Measurements from ENCODE around the gene RTP3.

- TF ChIP-seq CTCF (IDR thresholded peaks at IDR 0.05; ENCODE audit: insufficient read depth, low read length, poor library complexity, severe bottlenecking) (no peak), EZH2phosphoT487 (conservative IDR thresholded peaks at IDR 0.05; ENCODE audit: low read length) (no peak)
Measured at GRCh38 chr3:46506526-46506925, 8.8 kb downstream of the RTP3 start.

All from SU-DHL-6 (cell line).